ENCODE data around the gene SORBS1.

Gene SORBS1

DNA sequence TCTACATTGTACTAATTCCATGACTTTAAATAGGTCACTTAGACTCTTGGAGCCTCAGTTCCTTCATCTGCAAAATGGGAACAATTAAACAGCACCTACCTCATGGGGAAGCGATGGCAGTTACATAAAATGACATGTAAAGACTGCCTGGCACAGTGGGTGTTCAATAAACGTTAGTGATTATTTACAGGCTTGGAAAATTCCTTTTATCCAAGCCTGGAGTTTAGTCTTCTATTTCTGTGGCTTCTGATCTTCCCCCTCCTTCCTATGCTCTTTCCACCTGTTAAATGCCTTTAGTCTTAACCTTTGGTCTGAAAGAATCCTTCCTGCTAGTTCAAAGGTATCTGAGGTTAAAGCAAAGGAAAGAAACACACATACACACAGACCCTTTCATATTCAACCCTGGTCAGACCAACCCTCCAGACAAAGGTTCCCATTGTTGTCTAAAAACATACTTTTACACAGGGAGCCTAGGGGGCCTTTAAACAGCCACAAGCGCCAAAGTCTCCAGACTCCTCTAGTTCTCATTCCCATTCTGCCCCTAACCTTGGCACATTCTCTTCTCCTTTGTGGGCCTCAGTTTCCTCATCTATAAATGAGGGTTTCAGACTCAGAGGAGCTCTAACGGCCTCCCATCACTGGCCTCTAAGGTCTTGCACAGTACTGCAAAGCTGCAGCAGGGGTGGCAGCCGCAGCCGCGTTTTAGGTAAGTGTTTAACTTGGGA, 21.4 kb downstream of the SORBS1 start:
- DNase-seq (ENCODE audit: low spot score), result no peak

DNA sequence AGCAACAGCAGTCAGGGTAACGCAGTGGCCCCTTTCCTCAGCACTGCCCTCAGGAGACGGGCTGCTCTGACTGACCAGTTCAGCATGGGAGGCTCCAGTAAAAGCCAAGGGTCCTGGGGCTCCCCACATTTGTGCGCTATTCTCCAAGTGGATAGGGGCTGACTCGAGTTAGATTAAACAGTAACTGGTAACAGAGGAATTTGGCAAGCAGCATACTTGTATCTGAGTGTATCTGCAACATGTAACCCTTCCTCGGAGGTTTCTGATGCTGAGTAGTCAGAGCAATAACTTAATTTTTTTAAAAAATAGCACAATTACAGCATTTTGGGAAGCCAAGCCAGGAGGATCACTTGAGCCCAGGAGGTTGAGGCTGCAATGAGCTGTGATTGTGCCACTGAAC, 22.8 kb downstream of the SORBS1 start:
- DNase-seq (ENCODE audit: low spot score), result no peak

DNA sequence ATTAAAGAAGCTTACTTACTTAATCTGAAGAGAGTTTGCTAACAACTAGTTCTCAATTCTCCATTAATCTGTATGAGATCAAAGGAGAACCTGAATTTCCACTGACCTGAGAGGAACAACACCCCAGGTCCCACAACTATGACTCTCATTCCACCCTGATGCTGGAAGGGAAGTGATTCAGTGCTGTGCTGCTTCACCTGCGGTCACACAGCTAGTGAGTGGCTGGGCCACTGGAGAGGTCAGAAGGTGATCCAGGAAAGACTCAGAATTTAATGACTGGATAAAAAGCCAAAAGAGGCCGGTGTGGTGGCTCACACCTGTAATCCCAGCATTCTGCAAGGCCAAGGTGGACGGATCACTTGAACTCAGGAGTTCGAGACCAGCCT, 23.6 kb downstream of the SORBS1 start:
- DNase-seq (ENCODE audit: low spot score), result no peak

DNA sequence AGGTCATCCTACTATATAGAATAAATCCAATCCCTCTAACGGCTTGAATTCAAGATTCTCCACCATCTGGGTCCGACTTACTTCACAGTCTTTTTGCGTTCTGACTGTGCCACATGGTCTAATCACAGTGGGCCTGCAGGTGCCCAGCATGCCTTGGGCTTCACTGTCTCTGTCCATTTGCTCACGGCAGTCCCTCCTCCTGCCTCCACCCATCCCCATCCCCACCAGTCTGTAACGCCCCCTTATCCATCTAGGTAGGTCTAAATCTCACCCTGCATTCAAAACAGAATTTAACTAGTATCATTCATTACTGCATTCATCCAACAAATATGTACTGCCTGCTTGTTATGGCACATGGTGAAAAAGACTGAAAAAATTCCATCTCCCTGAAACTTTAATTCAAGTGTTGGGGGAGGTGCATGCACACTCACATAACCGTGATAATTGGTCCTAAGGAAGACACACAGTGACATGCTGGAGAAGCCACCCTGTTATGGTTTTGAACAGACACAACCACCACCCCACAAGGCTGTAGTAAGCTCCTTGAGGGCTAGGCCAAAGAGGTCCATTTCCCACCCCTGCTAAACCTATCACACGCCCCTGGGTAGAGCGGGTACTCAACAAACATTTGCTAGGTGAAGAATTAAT, 24.2 kb downstream of the SORBS1 start:
- DNase-seq (ENCODE audit: low spot score), result no peak

DNA sequence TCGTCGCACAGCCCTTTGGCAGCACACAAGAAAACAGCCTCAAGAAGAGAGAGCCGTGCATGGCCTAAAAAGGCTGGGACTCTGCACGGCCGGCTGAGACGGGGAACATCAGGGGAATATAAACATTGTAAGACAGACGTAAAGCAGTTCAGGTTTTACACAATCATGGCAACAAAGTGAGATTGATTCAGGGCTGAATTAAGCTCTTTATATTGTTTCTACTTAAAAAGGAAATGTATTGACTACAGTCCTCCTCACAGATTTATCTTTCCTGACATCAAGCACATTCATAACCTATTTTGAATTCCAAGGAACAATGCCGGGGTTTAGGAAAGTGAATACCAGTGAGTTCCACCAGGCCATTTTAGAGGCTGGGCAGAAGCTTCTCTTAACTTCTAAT, 25.2 kb downstream of the SORBS1 start:
- DNase-seq (ENCODE audit: low spot score), result no peak

DNA sequence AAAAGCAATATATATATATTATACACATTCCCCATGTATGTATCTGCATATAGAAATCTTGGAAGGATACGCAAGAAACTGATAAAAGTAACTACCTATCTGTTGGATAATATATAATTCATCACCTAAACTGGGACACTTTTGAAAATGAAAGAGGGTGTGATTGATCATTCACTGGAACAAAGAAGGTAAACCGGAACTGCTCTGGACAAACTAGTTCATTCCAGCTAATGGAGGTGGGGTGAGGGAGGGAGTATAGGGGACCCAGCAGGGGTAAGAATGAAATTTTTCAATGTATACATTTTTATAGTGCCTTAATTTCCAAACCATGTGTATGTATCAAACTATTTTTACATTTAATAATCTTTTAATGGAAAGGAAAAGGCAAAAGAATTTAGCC, 25.6 kb downstream of the SORBS1 start:
- DNase-seq (ENCODE audit: low spot score), result no peak

DNA sequence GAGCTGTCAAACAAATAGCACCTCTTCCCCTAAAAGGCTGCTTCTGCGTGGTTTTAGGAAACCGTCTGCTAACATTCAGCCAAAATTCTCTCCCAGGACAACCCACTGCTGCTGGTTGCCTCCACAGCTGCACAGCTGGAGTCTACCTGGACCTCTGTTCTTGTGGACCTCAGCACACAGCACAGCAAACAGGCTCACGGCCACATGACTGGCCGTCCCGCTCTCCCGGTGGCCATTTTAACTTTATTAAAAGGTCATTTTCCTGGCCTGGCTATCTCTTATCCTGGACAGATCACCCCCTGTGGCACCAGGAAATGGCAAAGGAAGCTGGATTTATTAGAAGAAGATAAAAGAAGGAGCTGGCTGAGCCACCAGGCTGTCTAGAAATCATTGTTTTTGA, 27.6 kb downstream of the SORBS1 start:
- DNase-seq (ENCODE audit: low spot score), result no peak

DNA sequence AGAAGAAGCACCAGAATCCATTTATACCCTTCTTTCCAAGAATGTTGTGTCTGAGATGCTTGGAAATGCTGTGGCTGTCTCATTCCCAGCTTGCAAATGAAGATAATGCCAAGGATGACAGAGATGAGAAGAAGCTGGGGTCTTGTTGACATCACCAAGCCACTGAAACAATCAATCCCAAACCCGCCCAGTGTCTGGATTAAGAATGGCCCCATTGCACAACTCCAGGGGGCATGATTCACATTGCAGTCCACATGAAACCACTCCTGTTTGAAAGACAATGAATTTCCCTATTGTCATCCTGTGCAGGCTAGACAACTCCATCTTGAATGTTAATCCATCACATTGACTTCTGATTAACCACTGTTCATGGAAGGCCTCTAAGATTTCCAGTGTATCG, 28.6 kb downstream of the SORBS1 start:
- DNase-seq (ENCODE audit: low spot score), result no peak

DNA sequence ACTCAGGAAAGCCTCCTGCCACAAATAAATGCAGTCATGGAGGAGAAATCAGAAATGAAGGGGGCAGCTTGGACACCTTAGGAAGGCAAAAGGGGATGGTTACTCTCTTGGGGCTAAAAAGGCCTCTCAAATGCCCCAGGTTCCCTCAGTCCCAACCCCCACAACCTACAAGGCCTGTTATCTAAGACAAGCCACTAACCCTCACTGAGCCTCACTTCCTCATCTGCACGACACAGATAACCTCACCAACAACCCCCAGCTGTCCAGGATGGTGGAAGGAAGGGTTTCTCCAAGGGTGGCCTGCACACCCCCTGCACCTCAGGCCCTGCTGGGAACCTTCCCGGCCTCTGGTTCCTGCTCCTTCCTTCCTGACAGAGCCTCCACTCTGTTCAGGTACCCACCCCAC, 29.2 kb downstream of the SORBS1 start:
- DNase-seq (ENCODE audit: low spot score), result no peak

DNA sequence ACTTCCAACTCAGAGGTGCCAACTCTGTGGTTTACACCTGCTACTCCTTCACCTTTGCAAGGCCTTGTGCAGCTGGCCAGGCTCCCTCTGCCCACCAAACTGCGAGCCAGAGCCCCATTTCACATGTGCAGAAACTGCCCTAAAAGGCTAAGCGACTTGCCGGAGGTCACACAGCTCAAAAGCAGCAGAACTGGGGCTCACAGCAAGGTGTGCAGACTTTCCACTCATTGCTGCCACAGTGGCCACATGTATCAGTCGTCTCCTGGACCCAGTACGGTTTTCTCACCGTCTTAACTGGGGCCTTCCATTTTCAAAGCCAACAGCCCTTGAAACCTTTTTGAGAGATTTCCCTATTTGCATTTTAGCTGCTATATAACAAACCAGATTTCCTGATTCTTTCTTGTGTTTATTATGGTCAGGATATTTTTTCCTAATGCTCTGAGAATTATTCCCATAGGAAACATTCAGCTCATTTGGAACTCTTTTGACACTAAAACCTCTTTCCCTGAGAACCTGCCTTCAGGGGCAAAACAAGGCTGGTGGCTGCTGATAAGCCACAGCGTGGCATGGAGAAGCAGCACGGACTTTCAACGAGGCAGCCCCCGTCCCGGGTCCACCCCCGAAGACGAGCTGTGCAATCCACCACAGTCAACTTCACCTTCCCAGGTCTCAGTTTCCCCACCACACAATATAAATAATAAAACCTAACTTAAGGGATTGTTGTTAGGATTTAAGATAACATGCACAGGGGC, 29.9 kb downstream of the SORBS1 start:
- DNase-seq (ENCODE audit: low spot score), result no peak

DNA sequence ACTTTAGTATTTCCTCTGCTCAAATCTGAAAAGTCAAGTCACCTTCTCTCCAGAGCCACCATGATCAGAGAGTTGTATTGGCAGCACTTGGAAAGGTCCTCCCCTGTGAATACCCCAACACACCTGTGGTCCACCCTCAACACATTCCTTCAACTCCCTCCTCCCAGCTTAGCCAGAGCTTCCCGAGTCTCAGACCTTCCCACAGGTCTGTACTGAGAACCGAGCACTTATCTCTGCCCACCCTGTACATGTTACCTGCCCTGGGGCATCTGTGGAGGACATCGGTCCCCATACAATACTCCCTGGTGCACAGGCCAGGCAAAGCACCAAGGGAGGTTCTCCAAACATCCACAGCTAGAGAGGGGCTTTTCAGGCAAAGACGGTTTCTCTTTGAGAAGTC, 30.6 kb downstream of the SORBS1 start:
- no peak for DNase-seq (ENCODE audit: low spot score)

DNA sequence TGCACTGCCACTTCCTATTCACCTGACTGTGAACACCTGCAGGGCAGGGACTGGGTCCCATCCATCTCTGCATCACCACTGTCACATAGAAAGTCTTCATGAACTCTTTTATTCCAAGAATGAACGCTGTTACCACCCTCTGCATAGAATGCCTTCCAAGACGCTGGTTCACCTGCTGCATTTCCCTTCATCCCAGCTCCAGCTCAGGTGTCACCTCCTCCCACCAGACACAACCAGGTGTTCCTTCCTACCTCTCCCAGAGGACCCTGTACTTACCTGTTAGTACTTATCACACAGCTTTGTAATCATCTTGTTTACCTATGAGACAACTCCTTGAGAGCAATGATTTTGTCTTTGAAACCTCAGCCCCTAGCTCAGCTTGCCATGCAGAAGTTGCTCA, 31.1 kb downstream of the SORBS1 start:
- no peak for DNase-seq (ENCODE audit: low spot score)

DNA sequence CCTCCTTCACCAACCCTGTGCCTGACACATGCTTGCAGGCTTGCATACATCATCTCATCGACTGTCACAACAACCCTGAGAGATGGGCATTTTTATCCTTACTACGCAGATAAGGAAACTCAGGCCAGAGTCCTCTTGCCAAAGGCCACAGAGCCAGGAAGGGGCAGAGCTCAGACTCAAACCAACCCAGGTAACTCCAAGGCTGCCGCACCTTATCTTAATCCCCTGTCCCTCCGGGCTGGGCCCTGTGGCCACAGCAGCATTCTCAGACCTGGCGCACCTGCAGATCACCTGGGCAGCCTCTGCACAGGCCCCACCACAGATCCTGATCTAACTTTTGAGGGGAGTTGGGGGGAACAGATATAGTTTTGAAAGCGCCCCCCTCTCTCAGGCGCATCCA, 35.1 kb downstream of the SORBS1 start:
- no peak for DNase-seq (ENCODE audit: low spot score)

DNA sequence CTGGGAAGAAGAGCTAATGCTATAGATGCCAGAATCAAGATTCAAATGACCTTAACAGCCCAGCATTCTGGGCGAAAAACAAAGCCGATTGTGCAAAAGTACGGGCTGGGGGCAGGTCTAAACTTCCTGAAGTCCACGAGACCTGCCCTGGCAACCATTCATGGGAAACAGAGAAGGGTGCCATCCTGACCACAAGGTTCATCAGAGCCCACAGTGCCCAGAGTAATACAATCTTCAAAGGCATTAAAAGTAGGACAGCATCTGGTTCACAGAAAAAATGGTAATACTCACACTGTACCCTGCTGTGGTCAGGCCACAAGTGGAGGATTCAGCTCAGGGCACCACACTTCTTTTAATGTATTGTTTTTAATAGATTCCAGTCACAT, 36.1 kb downstream of the SORBS1 start:
- no peak for DNase-seq (ENCODE audit: low spot score)

DNA sequence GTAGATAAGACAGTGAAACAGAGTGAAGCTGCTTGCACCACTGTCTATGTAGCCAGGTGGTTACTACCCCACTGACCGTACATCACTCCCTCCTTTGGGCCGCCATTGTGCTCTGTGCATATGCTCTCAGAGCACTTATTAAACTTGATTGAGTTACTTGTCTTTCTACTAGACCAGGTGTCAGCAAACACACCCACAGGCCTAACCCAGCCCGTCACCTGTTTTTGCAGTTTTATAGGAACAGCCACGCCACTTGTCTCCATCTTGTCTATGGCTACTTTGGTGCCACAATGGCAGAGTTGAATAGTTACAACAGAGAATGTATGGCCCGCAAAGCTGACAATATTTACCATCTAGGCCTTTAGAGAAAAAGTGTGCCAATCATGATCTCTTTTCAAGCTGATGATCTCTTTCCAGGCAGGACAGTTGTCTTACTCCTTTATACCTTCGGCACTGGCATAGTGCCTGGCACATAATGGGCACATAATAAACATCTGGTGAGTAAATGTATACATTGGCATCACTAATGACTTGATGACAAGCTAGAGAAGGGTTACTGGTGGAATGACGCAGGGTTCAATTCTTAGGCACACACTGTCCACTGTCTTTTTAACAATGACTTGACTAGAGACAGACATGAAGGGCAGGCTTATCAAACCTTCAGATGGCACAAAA, 36.7 kb downstream of the SORBS1 start:
- no peak for DNase-seq (ENCODE audit: low spot score)

DNA sequence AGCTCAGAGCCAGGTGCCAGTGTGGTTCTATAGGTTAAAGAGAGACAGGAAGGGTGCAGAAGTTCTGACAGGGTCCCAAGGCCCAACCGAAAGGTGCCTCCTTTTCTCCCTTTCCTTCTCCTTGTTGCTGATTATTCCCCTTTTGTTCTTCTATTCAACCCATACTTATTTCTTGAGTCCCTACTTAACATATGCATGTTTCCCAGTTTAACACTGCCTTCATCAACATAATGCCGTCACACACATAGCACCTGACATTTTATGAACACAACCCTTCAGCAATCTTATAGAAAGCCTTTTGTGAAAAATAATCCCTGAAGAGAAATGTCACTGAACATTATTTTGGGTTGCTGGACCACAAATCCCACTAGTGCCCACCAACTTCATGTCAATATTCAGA, 39.1 kb downstream of the SORBS1 start:
- DNase-seq (ENCODE audit: low spot score), result no peak

DNA sequence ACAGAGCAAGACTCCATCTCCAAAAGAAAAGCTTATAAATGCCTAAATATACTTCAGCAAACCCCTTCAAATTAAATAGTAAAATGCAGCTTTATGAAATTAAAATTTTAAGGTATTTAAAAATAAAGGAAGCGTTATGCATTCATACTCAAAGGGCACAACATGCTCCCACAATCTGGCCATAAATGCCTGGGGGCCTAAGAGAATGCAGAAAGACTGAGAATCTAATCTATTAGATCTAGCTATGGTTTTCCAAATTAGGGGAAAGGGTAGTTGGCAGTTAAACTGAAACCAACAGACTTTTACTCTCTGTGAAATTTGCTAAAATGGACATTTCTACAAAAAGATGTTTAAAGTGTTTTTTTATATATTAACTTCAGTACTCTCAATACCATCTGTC, 40.6 kb downstream of the SORBS1 start:
- no peak for DNase-seq (ENCODE audit: low spot score)

DNA sequence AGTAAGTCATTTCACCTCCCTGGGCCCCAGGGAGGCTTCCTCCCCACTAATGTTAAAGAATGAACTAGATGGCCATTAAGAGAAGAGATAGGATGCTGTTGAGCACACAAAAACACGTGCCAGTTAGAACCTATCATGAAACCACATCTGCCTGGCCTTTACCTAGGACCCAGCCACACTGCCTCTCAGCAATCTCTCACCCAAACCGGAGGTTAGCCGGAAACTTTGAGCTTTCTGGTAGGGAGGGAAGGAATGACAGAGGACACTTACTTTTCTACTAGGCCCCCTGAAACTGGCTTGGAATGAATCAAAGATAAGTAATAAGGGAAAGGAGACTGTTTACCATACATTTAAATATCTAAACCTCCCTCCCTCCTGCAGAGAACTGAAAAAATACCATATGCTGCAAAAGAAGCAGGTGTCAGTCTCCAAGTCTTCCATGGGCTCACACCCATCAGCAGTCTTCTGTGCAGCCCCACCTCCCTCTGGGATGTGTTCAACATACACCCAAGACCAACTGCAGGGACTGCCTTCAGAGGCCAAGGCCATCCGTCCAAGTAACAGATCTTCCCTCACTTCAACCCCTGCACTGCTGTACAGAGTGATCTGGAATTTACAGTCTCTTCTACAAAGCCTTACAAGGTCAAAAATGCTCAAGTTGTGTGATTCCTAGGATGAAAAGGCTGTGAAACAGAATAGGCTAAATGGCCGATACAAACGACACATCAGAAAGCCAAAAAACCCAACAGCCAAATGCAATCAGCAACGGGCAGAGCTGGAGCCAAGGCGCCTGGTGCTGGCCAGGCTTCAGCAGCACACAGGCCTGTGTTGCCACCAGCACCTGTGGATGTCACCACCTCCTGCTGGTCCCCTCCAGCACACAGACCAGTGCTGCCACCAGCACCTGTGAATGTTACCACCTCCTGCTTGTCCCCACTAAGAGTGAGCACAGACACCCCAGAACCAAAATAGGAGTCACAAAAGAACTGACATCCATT, 42.4 kb downstream of the SORBS1 start:
- no peak for DNase-seq (ENCODE audit: low spot score)

DNA sequence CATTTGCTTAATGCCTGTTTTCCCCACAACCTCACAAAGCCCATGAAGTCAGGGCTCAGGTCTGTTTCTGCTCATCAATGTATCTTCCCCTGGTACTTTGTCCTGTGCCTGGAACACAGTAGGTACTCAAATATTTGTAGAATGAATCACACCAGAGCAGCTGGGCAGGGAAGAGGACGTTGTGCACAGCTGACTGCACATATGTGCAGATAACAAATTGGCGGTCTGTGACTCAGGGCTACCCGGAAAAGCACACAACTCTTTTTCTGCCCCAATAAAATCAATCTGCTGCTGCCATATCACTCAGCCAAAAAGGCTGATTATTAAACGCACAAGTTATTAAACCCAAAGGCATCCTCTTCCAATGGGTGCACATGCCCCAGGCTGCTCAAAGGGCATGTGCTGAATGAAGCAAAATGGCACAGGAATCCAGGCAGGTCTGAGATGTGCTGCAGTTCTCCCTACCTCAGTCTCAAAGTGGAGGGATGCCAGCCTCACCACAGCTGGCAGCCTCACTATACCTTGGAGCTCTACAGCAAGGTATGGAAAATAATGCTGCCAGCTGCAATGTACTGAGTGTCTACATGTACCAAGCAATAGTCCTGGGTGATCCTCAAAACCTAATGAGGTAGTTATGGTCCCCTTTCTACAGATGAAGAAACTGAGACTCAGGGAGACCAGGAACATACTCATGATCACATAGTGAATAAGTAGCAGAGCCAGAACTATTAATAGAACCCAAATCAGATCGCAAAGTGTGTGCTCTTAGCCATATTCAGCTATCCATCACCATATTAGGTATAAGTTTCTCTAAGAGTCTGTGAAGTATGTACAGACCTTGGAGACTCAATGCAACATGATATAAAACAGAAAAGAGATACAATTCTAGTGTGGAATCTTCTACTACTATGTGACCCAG, 43.4 kb downstream of the SORBS1 start:
- no peak for DNase-seq (ENCODE audit: low spot score)

DNA sequence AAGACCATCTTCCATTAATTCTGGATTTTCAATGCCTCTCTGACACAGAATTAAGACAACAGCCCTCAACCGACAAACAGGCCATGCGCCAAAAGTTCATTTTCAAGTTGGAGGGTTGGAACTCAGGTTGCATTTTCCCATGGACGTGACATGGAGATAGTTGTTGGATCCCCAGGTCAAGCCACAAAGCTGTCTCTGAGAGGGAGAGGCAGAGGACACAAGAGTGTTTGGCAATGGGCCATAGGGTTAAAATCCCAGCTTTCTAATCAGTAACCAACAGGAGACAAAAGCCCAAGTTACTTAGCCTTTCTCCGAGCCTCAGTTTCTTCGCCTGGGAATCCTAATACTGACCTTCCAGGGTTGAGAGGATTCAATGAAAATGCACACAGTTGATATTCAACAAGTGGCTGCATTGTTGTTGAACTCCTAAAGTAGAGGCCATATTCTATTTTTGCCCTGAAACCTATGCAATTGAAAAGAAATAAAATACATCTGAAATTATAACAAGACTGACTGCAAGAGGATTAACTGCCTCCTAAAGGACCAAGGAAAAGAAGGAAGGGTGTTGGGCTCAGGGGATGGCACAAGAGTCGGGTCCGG, 44.3 kb downstream of the SORBS1 start:
- no peak for DNase-seq (ENCODE audit: low spot score)
